Amygdala (tissue), 56 donors: ENCODE results near the gene PAX7.

Source experiments
- DNase-seq, 56 donors: peaks; one replicate each; lab custom pipeline; 2025; lab: John Stamatoyannopoulos, UW

The PAX7 gene

GRCh38 chr1:18784482-18784831 is 153.8 kb downstream of the PAX7 start:
- DNase-seq, result no peak

- DNase-seq, result no peak
Observed at GRCh38 chr1:18786149-18786548, 155.5 kb downstream of the PAX7 start.

GRCh38 chr1:18787825-18788385 is 157.3 kb downstream of the PAX7 start:
- no peak for DNase-seq

GRCh38 chr1:18789246-18789645 is 158.6 kb downstream of the PAX7 start:
- no peak for DNase-seq

- no peak for DNase-seq
Observed at GRCh38 chr1:18792747-18793146, 162.1 kb downstream of the PAX7 start.

DNA sequence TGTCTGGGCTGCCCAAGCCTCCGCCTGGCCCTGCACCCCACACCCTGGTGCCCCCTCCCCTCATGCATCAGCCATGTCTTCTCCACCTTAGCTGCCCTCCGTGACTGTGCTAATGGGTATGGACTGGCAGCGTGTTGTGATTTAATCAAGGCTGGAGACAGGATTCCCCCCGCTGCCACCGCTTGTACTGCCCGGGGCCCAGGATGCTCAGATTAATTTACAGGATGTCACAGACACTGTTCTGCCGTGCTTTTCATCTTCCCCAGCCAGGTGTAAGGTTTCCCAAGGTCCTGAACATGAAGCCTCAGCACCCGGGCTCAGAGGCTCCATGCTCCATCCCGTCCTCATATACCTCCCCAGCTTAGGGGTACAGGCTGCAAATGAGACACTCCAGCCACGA is 162.5 kb downstream of the PAX7 start:
- DNase-seq, result no peak

GRCh38 chr1:18794051-18794450 is 163.4 kb downstream of the PAX7 start:
- no peak for DNase-seq

GRCh38 chr1:18794561-18794960 is 163.9 kb downstream of the PAX7 start:
- DNase-seq, result no peak

DNA sequence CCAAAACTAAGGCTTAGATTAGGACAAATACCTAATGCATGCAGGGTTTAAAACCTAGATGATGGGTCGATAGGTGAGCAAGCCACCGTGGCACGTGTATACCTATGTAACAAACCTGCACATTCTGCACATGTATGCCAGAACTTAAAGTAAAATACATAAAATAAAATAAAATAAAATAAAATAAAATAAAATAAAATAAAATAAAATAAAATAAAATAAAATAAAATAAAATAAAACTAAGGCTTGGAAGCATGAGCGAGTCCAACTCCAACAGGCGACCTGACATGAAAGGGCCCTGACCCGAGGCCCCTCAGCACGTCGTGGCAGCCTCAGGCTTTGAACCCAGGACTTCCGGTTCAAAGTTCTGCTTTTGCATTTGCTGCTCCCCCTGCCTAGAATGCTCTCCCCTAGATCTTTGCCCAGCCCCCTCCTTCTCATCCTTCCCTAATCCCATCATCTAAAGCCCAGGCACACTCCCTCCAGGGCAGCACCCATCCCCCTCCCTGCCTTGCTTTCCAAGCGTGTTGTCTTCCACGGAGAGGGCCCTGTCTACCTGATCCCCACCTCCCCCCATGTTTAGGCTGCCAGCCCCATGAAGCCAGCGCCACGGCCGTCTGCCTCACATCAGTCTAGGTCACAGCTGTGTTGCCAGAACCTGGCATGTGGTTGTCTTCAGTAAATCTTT is 164.5 kb downstream of the PAX7 start:
- DNase-seq, result no peak

- DNase-seq, result no peak
Observed at GRCh38 chr1:18796950-18797349, 166.3 kb downstream of the PAX7 start.
